ENCODE results near the gene SGMS1.
"Not testable (repeated sequence)": the region's sequence is repeated elsewhere in the genome, so short reads cannot be mapped to it uniquely, and the experiment has no call there.

SGMS1 gene

DNA sequence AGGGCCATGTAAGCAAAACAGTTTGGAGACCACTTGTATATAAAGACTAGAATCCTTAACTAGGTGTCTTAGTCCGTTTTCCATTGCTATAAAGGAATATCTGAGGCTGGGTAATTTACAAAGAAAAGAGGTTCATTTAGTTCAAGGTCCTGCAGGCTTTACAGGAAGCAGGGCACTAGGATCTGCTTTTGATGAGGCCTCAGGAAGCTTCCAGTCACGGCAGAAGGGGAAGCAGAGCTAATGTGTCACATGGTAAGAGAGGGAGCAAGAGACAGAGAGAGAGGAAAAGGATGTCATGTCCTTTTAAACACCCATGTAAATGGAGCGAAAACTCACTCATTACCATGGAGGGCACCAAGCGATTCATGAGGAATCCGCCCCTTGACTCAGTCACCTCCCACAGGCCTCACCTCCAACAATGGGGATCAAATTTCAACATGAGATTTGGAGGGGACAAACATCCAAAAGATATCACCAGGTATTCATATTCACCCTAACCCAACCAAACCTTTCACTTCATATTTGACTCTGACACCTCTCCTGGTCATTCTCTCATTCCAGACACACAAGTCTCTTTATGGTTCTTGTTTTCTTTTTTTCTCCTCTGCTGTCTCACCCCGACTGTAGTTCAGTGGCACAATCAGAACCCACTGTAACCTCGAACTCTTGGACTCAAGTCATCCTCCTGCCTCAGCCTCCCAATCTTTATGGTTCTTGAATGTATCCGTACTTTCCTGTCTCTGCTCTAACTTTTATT is 342.4 kb downstream of the SGMS1 start:
- DNase-seq, result no peak

DNA sequence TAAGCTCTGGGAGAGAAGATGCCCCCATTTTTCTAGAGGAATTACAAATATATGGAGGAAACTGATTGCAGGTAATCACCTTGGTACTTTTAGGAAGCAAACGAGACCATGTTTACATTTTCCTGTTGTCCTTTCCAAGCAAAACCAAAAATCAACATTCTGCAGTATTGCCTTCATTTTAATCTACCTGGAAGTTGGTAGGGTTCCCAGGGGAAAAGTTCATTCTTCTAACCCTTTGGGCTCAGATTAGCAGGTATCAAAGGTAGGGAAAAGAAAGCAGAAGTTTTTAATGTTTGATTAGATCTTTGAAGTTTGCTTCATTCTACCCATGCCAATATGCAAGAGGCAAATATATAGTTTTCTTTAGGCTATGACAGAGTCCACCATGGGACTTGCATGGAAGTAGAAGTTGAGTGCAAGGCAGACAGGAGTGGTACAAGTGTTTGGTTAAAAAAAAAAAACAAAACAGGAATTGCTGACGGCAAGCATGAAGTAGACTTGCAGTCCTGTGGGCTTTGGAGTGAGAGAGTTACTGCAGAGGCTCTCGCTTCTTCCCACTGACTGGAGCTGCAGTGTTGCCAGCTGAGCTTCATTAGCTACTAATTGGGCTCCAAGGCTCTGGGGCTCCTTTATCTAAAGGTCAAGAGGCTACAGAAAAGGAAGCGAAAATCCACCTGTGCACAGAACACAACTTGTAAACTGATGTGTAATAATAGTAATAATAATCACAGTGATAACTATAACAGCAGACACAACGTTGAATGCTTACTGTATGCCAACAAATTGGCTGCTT is 343.5 kb downstream of the SGMS1 start:
- DNase-seq, result no peak

DNA sequence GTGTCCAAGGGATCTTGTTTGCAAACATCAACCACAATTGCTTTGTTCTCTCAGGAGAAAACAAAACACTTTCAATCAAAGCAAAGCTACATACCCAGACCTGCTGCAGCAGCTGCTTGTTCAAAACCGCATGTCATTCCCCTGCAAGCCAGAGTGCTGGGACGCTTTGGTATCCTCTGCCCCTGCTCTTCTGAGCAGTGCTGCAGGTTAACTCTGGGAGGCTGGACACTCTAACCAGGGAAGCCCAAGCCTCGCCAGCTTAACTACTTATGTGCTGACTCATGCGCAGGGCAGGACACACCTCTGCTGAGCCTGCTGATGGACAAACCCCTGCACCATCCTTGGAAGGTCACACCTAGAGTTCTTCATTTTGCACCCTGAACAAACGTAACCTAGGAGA is 344.3 kb downstream of the SGMS1 start:
- no peak for DNase-seq

DNA sequence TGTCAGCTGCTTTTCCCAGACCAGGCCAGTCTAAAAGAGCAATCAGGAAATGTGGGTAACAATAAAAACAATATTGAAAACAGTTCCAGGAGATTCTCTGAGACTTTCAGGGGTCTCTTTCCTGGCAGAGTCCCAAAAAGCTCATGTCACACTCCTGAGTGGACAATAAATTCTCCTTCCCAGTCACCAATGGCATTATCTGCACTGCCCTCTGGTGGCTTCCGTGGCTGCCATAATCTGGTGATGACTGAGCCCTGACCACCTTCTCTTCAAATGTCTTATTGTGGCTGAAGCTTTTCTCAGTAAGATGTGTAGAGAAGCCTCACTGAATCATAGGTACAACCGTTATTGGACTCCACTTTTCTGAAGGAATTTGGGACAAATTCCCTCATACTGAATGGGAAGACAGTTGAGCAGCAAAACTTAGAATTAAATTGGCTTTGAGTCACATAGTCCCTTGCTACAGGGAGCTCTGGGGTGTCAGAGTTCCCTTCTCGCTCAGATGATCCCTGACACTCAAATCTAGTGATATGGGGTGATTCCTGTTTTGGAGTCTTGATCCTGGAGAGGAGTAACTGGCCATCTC is 348.0 kb downstream of the SGMS1 start:
- peak; percentile 15 for DNase-seq

DNA sequence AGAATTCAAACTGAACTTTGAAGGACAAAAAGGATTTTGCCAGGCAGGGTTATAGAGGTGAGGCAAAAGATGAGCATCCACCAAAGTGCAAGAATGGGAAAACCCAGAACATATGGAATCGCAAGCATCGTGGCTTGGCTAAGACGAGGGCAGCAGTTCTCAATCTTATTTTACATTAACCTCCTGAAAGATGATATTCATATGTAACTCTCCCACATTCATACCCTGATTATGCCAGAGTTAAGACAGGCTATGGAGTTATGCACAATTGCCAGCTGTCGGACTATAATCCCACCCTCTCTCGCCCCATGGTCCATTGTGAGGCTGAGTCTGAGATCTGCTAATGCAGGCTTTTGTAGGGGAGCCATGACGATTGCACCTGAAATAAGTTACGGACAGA is 351.2 kb downstream of the SGMS1 start:
- no peak for DNase-seq

DNA sequence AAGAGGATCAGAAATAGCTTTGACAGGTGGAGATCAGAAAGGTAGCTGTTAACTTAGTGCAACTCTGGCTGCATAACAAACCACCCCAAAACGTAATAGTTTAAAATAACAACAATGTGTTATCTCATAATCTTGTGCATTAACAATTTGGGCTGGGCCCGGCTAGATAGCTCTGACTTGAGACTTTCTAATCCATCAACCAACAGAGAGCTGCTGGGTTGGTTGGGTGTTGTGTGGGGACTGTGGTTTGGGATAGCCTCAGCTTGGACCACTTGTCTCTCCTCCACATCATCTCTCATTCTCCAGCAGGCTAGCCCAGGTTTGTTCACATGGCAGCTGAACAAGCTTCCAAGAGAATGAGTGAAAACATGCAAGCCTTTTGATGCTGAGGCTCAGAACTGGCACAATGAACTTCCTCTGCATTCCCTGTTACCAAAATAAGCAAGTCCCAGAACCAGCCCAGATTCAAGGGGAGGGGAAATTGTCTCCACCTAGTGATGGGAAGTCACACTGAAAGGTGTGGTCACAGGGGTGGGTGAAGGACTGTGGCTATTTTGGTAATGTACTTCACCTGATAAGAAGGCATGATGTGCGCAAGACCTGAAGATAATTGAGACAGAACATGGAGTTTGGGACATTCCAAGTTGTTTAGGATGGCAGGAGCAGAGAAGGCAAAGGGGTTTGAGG is 352.0 kb downstream of the SGMS1 start:
- no peak for DNase-seq

DNA sequence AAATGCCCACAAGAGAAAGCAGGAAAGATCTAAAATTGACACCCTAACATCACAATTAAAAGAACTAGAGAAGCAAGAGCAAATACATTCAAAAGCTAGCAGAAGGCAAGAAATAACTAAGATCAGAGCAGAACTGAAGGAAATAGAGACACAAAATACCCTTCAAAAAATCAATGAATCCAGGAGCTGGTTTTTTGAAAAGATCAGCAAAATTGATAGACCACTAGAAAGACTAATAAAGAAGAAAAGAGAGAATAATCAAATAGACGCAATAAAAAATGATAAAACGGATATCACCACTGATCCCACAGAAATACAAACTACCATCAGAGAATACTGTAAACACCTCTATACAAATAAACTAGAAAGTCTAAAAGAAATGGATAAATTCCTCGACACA is 355.9 kb downstream of the SGMS1 start:
- DNase-seq, result not testable (repeated sequence)

DNA sequence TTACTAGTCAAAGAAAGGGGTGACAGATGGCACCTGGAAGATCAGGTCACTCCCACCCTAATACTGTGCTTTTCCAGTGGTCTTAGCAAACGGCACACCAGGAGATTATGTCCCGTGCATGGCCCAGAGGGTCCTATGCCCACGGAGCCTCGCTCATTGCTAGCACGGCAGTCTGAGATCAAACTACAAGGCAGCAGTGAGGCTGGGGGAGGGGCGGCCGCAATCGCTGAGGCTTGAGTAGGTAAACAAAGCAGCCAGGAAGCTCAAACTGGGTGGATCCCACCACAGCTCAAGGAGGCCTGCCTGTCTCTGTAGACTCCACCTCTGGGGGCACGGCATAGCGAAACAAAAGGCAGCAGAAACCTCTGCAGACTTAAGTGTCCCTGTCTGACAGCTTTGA is 361.1 kb downstream of the SGMS1 start:
- DNase-seq, result not testable (repeated sequence)

DNA sequence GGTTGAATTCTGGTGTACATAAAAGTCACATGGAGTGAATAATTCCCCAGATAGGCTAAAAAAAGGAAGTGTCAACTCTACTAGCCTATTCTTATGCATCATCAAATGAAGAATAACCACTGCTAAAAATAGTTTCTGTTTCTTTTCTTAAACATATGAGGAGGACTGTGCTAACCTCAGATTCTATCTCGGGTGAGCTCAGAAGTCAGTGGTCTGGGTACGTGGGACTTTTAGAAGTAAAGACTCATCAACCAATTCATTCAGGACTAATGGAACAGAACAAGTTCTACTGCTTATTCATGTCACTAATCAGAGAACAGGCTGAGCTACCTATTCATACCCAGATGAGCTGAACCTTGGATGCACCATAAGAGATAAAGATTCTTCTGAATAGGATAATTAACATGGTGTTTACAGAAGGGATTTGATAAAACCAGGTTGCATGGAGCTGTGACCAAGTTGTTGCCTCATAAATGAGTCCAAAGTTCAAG is 362.9 kb downstream of the SGMS1 start:
- no peak for DNase-seq
